22Rv1 (cell line): ENCODE results near the gene HTRA3.
"Not testable (repeated sequence)": the region's sequence is repeated elsewhere in the genome, so short reads cannot be mapped to it uniquely, and the experiment has no call there.

Experiments used
- H3K27ac ChIP-seq: fragments of 450-650 bp; 2 replicates; pipeline ENCODE4 v1.5.1; 2017
- ZFX ChIP-seq: fragments of 450-650 bp; IDR thresholded peaks from 2 replicates; pipeline ENCODE4 v1.6.1; 2017; ENCODE audit warnings: antibody characterized with exemption, borderline replicate concordance
- TF ChIP-seq, protein P1 (sequence below): fragments of 450-650 bp; IDR thresholded peaks from 2 replicates; pipeline ENCODE4 v1.5.1; 2017; ENCODE audit warnings: mild to moderate bottlenecking

Gene HTRA3

DNA sequence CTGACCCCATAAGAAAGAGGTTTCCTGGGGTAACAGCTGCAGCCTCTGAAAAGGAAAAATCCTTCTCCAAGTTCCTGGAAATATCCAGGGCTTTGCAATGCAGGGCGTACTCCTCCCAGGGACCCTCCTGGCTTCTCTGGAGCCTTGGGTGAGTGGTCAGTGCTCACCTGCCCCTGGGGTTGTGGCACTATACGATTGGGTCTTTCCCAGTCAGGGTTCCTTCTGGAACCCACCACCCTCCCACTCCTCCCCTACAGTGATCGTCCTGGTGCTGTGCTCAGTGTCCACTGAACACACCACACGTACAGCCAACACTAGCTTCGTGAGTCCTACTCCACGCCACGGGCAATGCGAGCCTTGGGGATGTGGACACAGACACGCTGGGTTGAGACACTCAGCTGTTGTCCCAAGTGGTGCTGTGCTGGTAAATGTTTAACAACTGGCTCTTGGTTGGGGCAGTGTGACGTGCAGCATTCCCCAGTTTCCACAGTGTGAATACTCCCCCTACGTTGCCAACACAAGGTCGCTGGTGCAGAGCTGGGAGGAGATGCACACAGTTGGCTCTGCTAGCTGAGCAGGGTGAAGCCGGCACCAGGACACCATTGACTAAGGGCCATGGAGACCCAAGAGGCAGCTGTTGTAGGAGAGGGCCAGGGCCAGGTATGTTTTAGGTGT lies 65.4 kb downstream of the HTRA3 start:
- no peak for TF ChIP-seq ZFX
- TF ChIP-seq, protein P1, sequence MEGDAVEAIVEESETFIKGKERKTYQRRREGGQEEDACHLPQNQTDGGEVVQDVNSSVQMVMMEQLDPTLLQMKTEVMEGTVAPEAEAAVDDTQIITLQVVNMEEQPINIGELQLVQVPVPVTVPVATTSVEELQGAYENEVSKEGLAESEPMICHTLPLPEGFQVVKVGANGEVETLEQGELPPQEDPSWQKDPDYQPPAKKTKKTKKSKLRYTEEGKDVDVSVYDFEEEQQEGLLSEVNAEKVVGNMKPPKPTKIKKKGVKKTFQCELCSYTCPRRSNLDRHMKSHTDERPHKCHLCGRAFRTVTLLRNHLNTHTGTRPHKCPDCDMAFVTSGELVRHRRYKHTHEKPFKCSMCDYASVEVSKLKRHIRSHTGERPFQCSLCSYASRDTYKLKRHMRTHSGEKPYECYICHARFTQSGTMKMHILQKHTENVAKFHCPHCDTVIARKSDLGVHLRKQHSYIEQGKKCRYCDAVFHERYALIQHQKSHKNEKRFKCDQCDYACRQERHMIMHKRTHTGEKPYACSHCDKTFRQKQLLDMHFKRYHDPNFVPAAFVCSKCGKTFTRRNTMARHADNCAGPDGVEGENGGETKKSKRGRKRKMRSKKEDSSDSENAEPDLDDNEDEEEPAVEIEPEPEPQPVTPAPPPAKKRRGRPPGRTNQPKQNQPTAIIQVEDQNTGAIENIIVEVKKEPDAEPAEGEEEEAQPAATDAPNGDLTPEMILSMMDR: no peak
- H3K27ac ChIP-seq: no peak overlapping the region

DNA sequence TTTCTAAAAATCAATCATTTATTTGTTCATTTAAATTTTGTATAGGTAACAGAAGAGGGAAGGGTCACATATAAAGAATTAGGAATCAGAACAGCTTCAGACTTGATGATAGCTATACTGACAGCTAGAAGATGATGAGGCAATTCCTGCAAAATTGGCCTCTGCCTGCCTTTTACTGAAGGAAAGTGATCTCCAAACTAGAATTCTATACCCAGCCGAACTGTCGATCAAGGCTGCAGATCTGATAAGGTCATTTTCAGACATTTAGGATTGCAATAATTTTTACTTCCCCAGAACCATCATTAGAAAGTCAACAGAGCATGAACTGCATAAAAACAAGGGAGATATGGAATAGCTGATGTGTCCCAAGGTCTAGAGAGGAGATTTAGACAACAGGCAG lies 66.3 kb downstream of the HTRA3 start:
- no peak overlapping the region for H3K27ac ChIP-seq
- no peak for TF ChIP-seq ZFX
- TF ChIP-seq, protein P1: no peak

DNA sequence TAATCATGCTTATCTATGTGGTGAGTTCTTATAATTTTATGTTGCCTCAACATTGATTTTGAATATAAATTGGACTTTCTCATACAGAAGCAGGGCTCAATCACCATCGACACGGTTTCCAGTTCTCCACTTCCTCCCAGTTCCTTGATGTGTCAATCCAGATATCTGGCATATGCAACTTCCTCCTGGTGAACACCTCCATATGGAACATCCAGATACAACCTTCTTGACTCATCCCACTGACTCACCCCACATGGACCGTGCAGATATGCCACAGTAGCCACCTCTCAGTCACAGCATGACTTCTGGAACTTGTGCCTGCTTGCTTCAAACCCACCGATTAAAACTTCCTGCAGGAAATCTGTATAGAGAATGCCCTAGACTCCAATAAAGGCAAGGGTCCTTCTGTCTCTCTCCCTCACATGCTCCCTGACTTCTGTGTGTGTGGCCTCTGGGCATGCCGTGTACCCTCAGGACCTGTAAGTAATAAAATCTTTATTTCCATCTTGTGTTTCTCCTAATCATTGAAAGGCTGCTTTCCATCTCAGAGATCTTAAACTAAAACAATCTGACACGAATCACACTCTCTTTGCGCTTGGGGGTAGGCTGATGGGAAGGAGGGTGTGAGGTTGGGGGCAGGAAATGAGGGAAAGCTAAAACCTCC lies 67.0 kb downstream of the HTRA3 start:
- no peak overlapping the region for H3K27ac ChIP-seq
- TF ChIP-seq, protein P1: no peak
- no peak for TF ChIP-seq ZFX

DNA sequence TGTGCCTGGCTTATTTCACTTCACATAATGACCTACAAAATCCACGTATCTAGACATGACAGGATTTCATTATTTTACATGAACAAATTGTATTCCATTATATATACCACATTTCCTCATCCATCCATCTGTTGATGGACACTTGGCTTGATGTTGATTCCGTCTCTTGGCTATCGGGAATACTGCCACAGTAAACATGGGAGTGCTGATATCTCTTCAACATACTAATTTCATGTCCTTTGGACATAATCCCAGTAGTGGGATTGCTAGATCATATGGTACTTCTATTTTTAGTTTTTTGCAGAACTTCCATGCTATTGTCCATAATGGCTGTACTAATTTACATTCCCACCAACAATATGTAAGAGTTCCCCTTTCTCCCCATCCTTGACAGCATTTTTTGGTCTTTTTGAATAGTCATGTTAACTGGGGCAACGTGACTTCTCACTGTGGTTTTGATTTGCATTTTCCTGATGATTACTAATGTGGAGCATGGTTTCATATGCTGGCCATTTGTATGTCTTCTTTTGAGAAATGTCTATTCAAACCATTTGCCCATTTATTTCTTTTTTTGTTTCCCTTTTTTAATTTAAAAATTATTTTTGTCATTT lies 68.9 kb downstream of the HTRA3 start:
- H3K27ac ChIP-seq: no peak overlapping the region
- TF ChIP-seq, protein P1: no peak
- TF ChIP-seq ZFX: no peak

DNA sequence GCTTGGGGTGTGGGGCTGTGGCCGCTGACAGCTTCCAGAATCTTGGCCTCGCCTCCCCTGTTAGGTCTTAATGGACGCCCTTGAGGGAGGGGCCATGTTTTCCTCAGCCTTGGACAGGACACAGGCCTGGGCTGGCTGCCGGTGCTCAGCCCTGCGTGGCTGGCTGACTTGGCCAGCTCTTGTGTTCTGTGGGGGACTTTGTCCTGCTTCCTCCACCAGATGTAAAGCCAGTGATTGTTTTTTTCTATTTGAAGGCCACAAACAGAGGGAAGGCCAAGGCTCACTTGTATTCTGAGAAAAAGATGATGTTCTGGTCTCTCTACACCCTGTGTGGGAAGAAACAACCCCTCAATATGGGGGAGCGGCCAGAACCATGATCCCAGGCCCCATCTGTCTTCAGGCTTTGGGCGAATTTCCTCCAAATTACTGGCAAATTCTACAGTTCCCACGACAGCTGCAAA lies 71.3 kb downstream of the HTRA3 start:
- no peak overlapping the region for H3K27ac ChIP-seq
- TF ChIP-seq, protein P1: no peak
- no peak for TF ChIP-seq ZFX

DNA sequence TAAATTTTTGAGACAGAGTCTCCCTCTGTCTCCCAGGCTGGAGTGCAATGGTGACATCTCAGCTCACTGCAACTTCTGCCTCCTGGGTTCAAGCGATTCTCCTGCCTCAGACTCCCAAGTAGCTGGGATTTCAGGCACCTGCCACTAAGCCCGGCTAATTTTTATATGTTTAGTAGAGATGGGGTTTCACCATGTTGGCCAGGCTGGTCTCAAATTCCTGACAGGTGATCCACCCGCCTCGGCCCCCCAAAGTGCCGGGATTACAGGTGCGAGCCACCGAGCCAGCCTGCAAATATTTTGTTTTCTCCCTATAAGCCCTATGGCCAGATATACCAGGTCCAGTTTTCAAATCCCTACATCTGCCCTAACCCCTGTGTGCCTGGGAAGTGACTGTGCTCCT lies 71.7 kb downstream of the HTRA3 start:
- not testable (repeated sequence) for H3K27ac ChIP-seq

DNA sequence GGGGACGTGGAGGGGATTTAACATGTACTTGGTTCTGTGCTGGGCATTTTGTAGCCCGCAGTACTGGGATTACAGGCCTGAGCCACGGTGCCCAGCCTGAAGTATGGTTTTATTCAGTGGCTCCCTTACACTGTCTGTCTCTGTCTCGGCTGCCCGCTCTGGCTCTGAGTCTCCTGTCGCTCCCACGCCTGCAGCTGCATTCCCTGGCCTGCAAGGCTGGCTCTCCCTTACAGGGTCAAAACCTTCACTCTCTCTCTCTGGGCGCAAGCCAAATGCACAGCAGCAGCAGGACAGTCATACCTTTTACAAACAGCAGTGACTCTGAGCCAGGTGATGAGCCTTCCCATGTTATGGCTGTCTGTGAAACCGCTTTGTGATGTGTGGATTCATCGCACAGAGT lies 72.1 kb downstream of the HTRA3 start:
- H3K27ac ChIP-seq: no peak overlapping the region
- TF ChIP-seq, protein P1: no peak
- no peak for TF ChIP-seq ZFX
